ENCODE results near the gene CHAF1A.

The CHAF1A gene

GRCh38 chr19:4366666-4367335 is 35.6 kb upstream of the CHAF1A start:
- no peak for DNase-seq

- DNase-seq, result no peak
Observed at GRCh38 chr19:4367336-4367723, 35.1 kb upstream of the CHAF1A start.

- no peak for DNase-seq
Observed at GRCh38 chr19:4367781-4368127, 34.7 kb upstream of the CHAF1A start.

- DNase-seq, result no peak
Observed at GRCh38 chr19:4368128-4368820, 34.2 kb upstream of the CHAF1A start.

- DNase-seq, result no peak
Observed at GRCh38 chr19:4369109-4369887, 33.1 kb upstream of the CHAF1A start.

GRCh38 chr19:4369888-4370260 is 32.6 kb upstream of the CHAF1A start:
- DNase-seq, result no peak

- no peak for DNase-seq
Observed at GRCh38 chr19:4370418-4371041, 31.9 kb upstream of the CHAF1A start.

- no peak for DNase-seq
Observed at GRCh38 chr19:4371247-4372164, 30.9 kb upstream of the CHAF1A start.

DNA sequence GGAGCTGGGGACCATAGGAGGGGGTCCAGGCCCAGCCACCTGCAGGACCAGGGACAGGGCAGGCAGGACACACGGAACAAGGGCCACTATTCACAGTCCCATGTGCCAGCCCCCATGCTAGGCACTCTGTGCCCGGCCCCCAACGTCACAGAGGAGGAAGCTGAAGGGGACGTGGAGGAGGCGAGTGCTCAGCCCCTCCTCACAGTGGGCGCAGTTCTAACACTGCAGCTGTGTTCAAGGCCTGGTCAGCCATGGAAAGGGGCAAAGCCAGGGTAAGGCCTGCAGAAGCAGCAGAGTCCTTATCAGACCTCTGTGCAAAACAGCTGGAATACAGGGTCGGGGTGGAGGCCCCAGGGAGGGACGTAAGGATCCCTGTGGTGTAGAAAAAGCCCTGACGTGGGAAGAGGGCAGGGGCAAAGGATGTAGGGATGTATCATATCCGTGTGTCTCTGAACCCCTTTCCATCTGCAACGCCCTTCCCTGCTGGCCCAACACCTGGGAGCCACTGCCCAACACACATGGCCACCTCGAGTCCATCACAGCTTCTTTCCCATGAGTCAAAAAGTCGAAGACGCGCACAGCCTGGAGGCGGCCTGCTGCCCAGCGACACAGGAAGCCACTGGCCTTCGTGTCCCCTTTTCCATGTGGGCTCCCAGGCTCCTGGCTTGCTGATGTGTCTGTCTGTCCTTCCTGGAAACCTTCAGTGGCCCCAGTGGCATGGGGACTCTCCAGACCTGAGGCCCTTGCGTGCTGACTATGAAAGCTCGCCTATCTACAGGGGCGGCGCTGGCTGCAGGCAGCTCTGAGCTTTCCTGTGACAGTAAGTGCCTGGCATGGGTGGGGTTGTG is 30.1 kb upstream of the CHAF1A start:
- DNase-seq, result no peak

DNA sequence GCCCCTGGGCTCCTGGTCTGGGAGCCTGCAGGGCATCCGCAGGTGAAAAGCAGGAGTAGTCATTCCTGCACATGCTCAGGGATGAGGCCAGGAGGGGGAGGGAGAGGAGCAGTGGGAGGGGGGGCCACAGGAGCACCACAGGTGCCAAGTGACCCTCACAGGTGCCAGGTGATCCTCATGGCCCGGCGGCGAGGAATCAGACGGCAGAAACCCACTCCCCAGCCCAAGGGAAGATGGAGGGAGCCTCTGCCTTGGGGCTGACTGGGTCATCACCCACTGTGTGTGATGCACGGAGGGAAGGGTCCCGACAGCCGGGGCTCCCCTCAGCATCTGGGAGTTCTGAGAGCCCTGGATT is 29.4 kb upstream of the CHAF1A start:
- no peak for DNase-seq

DNA sequence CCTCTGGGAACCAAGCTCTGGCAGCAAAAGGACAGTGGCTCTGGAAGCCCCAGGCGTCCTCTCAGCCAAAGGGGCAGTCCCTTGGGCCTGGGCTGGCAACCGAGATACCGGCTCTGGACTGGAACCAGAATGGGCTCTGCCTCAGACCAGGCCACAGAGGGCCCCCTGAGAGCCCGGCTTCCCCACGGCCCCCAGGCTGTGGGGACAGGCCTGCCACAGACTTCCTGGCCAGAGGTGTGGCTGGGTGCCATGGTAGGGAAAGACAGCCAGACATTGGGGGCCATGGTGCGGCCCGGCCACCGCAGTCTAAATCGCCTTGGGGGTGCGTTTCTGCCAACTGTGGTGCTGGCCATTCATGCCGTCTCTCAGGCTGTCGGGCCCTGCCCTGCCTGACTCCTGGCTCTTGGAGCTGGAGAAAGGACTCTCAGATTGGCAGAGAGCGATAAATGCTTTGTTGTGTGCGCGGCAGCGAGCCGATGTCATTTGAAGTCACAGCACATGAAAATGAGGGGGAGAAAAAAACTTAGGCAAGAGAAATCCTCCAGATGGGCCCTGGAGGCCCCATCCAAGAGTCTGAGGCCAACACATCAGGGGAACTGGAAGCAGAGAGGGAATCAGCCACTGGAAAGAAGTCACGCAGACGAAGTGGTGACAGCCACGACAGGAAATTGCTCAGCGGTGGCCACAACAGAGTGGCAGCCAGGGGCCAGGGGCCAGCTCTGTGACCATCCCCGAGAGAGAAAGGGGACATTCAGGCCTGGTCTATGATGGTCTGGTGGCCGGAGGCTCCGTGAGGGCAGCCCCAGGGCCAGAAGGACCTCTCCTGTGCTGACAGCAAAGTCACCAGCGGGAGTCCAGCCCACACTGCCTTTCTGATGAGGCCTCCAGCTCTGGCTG is 28.6 kb upstream of the CHAF1A start:
- DNase-seq, result no peak

GRCh38 chr19:4374498-4375163 is 27.8 kb upstream of the CHAF1A start:
- no peak for DNase-seq

DNA sequence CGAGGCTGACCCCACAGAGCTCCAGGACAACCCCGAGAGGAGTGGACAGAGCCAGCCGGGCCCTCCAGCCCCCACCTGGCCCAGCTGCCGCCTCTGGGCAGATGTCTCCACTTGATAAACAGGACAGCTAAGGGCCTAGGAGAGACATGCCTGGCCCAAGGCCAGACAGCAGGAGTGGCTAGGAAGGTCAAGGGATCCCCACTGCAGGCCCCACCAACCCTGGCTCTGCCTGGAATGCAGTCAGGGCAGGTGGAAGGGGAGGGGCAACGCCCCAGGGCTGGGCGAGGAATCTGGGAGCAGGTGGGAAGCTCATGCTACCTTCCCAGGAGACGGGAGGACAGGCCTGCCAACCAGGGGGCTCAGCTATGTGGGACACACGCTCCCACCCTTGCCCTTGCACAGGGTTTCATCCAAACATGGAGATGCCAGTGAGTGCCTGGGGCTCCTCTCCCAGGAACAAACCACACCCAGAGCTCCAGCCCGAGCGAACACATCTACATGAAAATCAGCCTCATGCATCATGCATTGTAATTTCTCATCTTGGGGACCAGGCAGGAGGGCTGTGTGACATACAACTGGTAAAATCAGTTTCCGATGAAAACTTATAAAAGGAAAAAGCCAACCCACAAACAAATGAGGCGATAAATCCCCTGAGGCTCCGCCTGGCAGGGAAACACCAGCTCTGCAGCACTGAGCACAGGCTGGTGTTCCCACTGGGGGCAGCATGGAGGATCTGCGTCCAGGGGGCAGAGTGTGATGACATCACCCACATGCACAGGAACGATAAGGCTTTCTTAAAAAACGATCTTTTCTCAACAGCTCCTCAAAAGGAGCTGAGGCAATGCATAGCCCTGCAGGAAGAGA is 27.0 kb upstream of the CHAF1A start:
- DNase-seq, result peak; percentile 72

- DNase-seq, result no peak
Observed at GRCh38 chr19:4376028-4376670, 26.3 kb upstream of the CHAF1A start.

DNA sequence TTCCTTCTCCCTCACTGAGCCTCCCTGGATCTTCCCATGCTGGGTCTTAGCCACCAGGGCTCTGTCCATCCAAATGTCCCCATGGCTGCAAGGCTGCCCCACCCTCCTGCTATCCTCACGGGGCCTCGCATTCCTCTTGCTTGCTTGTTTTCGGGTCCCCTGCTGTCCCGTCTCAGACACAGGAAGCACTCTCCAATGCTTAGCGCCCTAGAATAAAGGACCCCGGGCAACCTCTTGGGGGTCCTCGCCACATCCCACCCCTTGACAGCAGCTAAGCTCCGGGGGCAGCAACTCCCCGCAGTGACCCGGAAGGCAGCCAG is 25.8 kb upstream of the CHAF1A start:
- no peak for DNase-seq

DNA sequence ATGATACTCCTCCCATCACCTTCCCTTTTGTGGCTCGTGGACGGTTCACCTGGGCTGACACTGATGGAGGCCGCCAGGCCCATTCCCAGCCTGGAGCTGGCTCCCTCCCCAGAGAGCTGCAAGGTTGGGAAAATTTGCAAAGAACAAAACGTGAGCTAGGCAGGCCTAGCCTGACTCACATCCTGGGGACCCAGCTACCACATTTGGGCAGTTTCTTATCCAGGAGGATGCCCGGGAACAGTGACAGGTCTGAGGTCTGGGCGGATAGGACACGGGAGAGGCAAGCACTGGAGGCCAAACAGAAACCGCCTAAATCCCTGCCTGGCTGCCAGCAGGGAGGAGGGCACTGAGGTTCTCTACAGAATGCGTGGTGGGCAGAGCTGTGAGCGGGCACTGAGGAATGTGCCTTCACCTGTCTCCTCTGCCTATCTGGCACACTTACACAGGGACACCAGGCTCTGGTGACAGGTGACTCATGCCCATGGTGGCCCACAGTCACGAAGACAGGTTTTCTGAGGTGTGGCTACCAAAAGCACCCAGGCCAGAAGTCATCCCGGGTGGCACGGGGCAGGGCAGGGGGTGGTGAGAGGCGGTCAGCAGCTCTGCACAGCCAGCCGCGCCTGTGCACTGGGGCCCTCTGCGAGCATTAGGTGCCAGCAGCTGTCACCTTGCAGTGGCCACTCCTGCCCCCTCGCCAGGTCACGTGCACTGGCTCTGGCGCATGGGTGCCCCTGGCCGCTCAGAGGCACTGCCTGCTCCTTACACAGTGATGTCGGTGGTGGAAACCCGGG is 25.3 kb upstream of the CHAF1A start:
- DNase-seq, result no peak

DNA sequence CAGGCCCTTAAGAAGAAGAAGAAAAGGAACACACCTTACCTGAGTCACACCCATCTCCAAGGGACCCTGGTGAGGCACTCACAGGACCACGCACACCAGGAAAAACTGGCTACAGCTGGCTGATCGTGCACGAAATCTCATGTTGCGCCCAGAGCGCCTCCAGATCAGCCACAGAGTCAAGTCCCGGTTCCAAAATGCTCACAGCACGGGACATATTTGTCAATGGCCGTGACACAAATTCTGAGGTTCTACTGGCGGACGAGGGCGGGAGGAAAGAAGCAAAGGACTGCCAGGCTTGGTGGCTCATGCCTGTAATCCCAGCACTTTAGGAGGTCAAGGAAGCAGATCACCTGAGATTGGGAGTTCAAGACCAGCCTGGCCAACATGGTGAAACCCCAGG is 23.6 kb upstream of the CHAF1A start:
- DNase-seq, result no peak

Data from SHP77 treated with DMSO at 0.1 percent for 48 hours (cell line).